ENCODE results near the gene LRRC8E. TPM values are rescaled to one million over a fixed set of nuclear protein-coding genes. Genes with fewer than 3 reads are reported as not detected.

The LRRC8E gene
- polyA plus RNA-seq, 4 donors = 0.46 to 3.2 (median 2.1) TPM

- no peak for DNase-seq (ENCODE audit: low read depth in 4 of 4, low spot score in 3 of 4)
Observed at GRCh38 chr19:7904074-7905020, 16.0 kb downstream of the LRRC8E start.

- DNase-seq (ENCODE audit: low read depth in 4 of 4, low spot score in 3 of 4) = no peak
Observed at GRCh38 chr19:7905268-7905667, 17.0 kb downstream of the LRRC8E start.

GRCh38 chr19:7905859-7906258 is 17.5 kb downstream of the LRRC8E start:
- no peak for DNase-seq (ENCODE audit: low read depth in 4 of 4, low spot score in 3 of 4)

- DNase-seq (ENCODE audit: low read depth in 4 of 4, low spot score in 3 of 4) = no peak
Observed at GRCh38 chr19:7907122-7907521, 18.8 kb downstream of the LRRC8E start.

- no peak for DNase-seq (ENCODE audit: low read depth in 4 of 4, low spot score in 3 of 4)
Observed at GRCh38 chr19:7907544-7907943, 19.2 kb downstream of the LRRC8E start.

- no peak for DNase-seq (ENCODE audit: low read depth in 4 of 4, low spot score in 3 of 4)
Observed at GRCh38 chr19:7908078-7908699, 19.9 kb downstream of the LRRC8E start.

- no peak for DNase-seq (ENCODE audit: low read depth in 4 of 4, low spot score in 3 of 4)
Observed at GRCh38 chr19:7908742-7909461, 20.6 kb downstream of the LRRC8E start.

- DNase-seq (ENCODE audit: low read depth in 4 of 4, low spot score in 3 of 4) = no peak
Observed at GRCh38 chr19:7909471-7910067, 21.3 kb downstream of the LRRC8E start.

- no peak for DNase-seq (ENCODE audit: low read depth in 4 of 4, low spot score in 3 of 4)
Observed at GRCh38 chr19:7910321-7911161, 22.2 kb downstream of the LRRC8E start.

- DNase-seq (ENCODE audit: low read depth in 4 of 4, low spot score in 3 of 4) = no peak
Observed at GRCh38 chr19:7911508-7912143, 23.3 kb downstream of the LRRC8E start.

GRCh38 chr19:7912144-7912696 is 23.9 kb downstream of the LRRC8E start:
- no peak for DNase-seq (ENCODE audit: low read depth in 4 of 4, low spot score in 3 of 4)

GRCh38 chr19:7912697-7913564 is 24.6 kb downstream of the LRRC8E start:
- no peak for DNase-seq (ENCODE audit: low read depth in 4 of 4, low spot score in 3 of 4)

- DNase-seq (ENCODE audit: low read depth in 4 of 4, low spot score in 3 of 4) = no peak
Observed at GRCh38 chr19:7913652-7914051, 25.3 kb downstream of the LRRC8E start.

- no peak for DNase-seq (ENCODE audit: low read depth in 4 of 4, low spot score in 3 of 4)
Observed at GRCh38 chr19:7914099-7914498, 25.8 kb downstream of the LRRC8E start.

GRCh38 chr19:7914598-7915045 is 26.3 kb downstream of the LRRC8E start, which contains the start of gene TGFBR3L:
Gene TGFBR3L (plus strand): TSS chr19:7914830.
- DNase-seq (ENCODE audit: low read depth in 4 of 4, low spot score in 3 of 4) = no peak

- no peak for DNase-seq (ENCODE audit: low read depth in 4 of 4, low spot score in 3 of 4)
Observed at GRCh38 chr19:7915250-7916102, 27.2 kb downstream of the LRRC8E start.

Data from left renal pelvis (tissue), 4 donors.